COLO668 (cell line): Measurements from ENCODE around the gene TSPAN2.

Source experiments
- DNase-seq: peaks from one replicate; lab custom pipeline; 2025; ENCODE audit not compliant: unreplicated experiment; lab: John Stamatoyannopoulos, UW

TSPAN2 gene

DNA sequence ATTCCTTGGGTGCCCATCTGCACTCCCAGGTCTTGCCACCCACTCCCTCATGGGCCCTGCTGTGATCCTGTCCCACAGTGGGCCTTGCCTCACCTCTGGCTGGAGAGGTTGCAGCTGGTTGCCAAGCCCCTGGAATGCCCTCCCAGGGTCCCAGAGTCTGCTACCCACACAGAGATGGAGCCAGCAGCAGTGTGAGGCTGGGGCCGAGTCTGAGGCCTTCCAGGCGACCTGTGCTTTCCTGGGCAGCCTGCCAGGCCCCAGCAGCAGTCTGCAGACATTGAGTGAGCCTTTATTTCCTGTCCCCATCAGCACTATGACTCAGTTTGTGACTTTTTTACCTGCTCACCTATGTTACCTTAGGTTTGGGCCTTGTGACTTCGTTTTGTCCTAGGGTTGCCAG, 25.0 kb upstream of the TSPAN2 start:
- DNase-seq = peak; percentile 80

- no peak for DNase-seq
These were observed 24.5 kb upstream of the TSPAN2 start for GRCh38 chr1:115113766-115114165.

GRCh38 chr1:115112496-115113375, 23.4 kb upstream of the TSPAN2 start:
- peak; percentile 45 for DNase-seq

GRCh38 chr1:115107516-115108260, 18.4 kb upstream of the TSPAN2 start:
- DNase-seq = no peak

GRCh38 chr1:115105831-115106230, 16.5 kb upstream of the TSPAN2 start:
- DNase-seq = no peak

DNA sequence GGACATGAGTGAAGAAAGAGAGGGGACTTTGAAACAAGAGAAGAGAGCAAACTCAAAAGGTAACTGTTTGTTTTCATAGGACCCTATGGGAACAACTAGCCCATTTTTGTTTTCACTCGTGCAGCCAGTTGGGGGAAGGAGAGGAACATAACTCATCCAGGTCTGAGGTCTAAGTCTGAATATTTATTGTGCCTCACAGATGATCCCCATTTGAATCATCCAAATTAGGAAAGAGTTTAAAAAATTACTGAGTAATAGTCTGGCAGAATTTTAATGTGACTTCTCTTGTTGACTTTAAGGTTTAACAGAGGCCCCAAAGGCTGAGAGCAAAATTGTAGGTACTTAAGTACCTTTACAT, 10.4 kb upstream of the TSPAN2 start:
- DNase-seq = no peak

DNA sequence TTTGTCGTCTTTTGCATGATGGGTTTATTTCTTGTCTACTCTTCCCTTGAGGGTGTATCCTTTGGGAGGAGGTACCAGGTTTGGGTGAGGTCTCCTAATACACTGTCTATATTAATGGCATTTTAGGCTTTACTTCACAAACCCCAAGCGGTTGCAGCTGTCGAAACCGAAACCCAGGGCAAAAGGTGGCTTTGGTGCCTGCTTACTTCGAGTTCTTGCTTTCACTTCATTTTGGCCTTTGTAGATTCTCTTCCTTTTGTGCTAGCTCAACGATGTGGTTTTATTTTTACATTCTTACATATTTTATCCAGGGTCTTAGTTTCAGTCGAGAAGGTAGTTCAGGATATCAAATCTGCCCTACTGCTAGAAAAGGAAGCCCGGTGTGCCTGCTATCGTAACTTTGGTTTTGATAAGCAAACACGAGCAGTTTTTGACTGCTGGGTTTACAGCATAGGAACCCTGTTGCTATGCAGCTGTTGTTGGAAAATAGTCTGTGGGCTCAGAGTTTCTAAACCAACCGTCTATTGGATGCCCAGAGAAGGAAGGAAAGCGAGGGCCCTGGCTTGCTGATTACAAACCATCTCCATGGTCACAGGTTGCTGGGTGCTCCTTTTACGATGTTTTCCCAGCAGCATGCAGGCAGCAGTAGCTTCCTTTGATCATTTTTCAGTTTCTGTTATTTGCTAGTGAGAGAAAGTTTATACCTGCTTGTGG, 9.8 kb upstream of the TSPAN2 start:
- peak; percentile 79 for DNase-seq

GRCh38 chr1:115092175-115092574, 2.9 kb upstream of the TSPAN2 start:
- no peak for DNase-seq

- DNase-seq = no peak
These were observed 2.3 kb upstream of the TSPAN2 start for GRCh38 chr1:115091572-115091971.

- no peak for DNase-seq
These were observed 1.7 kb upstream of the TSPAN2 start for GRCh38 chr1:115090956-115091355.

- DNase-seq = no peak
These were observed 1.2 kb upstream of the TSPAN2 start for GRCh38 chr1:115090540-115090939.

DNA sequence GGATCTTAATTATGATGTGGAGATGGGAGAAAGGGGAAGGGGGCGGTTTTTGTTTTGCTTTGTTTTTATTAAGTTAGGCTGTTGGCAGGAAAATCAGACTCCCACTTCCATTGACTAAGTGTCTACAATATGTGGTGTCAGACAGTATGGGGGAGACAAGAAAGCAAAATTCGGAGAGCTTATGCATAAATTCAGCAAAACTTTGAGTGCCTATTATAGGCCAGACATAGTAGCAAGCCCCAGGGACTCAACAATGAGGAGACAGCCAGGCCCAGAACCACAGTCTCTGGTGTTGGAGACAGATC, 835 bp upstream of the TSPAN2 start:
- DNase-seq = no peak

- no peak for DNase-seq
These were observed 358 bp downstream of the TSPAN2 start for GRCh38 chr1:115088871-115089419.

DNA sequence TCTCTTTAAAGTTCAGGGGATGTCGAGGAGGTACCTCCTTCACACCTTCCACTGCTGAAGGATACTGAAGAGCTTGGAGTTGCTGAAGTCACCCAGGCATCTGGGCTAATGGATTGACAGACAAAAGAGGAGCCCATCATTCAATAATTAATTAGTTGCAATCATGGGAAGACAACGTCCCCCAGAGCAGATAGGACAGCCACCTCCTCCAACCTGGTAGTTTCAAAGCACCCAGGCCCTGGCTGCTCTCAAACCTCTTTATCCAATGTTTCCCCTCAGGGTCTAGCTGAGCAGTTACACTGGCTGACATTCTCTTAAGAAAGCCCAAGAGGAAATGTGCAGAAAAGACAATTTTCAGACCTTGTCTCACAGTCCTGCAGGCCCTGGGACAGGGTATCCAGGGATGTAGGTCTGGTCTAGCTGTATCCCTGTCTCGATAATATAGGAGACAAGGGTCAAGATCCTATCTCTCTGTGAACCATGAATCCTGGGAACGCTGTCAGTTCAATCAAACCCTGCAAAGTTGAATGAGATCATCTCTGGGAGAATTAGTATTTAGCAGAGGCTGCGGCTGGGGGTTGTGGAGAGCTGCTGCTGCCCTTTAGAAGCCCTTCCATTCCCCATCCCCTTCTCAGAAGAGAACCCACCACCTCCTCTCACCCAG, 1.1 kb downstream of the TSPAN2 start:
- no peak for DNase-seq

GRCh38 chr1:115086176-115086830, 3.0 kb downstream of the TSPAN2 start:
- DNase-seq = no peak

- no peak for DNase-seq
These were observed 4.3 kb downstream of the TSPAN2 start for GRCh38 chr1:115084902-115085511.

- DNase-seq = no peak
These were observed 6.4 kb downstream of the TSPAN2 start for GRCh38 chr1:115082949-115083348.

DNA sequence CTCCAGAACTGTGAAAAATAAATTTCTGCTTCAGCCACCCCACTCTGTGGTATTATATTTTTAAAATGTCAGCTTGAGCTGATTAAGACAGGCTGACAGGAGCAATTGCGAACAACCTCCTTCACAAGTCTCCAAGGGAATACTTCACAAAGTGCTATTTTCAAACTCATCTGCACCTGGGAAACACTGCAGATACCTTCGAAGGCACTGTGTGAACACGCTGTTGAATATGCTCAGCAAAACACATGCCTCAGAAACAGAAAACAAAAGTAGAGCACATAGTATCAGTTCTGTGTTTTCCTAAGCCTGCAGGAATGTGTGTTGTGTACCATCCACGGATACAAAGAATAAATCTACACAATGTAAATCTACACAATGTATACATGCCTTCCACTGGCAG, 10.6 kb downstream of the TSPAN2 start:
- no peak for DNase-seq

DNA sequence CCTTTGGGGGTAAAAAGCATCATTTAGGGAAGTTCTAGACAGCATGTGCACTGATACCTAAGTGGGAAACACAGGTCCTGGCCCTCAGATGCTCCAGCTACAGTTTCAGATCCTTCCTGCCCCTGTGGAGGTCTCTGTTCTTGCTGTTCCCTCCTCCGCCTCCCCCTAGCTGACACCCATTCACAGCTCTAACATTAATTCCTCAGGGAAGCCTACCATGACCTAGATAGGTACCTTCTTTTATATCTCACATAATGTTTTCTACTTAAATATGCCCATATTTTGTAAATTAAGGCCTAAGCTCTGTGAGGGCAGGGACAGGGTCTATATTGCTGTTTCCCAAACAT, 11.3 kb downstream of the TSPAN2 start:
- no peak for DNase-seq

DNA sequence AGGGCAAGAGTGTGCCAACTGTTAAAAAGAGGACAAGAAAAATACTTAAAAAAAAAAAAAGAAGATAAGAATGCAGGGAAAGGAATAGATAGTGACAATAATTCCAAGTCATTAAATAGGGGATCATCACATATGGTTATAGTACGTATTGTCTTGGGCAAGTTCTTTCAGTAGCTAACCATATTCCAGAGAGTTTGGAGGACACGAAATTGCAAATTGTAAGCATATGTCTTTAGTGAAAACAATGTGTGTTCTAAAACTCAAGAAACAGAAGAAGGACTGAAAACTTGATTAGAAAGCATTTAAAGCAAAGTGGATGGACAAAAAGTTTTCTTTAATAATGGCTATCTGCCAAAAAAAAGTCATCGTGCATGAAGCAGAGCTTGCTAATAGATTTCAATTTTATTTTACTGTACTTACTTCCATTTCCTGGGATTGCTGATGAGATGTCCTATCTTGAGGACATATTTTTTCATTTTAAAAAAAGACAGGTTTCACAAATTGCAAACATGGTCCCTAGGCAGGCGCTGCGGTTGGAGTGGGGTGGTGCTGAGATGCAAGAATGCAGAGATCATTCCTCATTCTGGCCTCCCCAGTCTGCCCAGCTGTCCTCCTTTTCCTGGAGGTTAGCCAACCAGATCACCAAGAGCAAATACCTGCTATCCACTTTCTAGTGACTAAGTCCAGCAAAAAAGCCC, 11.9 kb downstream of the TSPAN2 start:
- DNase-seq = no peak
